B cell (primary cell): ENCODE measurements around the gene TMEM63A. TPM values are rescaled to one million over a fixed set of nuclear protein-coding genes. Genes with fewer than 3 reads are reported as not detected.

Experiments
- ATAC-seq: fragments of 200-7000 bp; cut with Tn5 transposase; one replicate; pipeline ENCODE4 v1.10.0; 2021; ENCODE audit warnings: low read depth, mild to moderate bottlenecking, moderate number of reproducible peaks, moderate library complexity
- CTCF ChIA-PET: fragments of 350-600 bp; sonication (Branson Sonifier 250); formaldehyde crosslinking; loops from one replicate; lab custom pipeline; 2021; ENCODE audit warnings: antibody characterized with exemption, inconsistent platforms; lab: Charles Lee
- POLR2A ChIA-PET: fragments of 350-600 bp; sonication (Branson Sonifier 250); formaldehyde crosslinking; loops from one replicate; lab custom pipeline; 2021; ENCODE audit warnings: antibody characterized with exemption; lab: Charles Lee
- DNase-seq: peaks from one replicate; pipeline ENCODE4 v3.0.0; 2013
- H2AFZ ChIP-seq: 2 replicates; pipeline ENCODE4 v1.6.1; 2012; ENCODE audit warnings: mild to moderate bottlenecking, low read depth, low read length; ENCODE audit not compliant: insufficient read depth, poor library complexity, severe bottlenecking
- H3K27ac ChIP-seq, 2 donors: 1 replicate in 1 of 2; 2 replicates in 1 of 2; pipeline ENCODE4 v1.5.1; 2012 to 2013; ENCODE audit warnings: low read length in 2 of 2, mild to moderate bottlenecking in 2 of 2, moderate library complexity in 1 of 2
- H3K27me3 ChIP-seq, 4 experiments: fragments of 200-600 bp in 1 of 4; sonication (generic) in 1 of 4; replicated peaks in 1 of 4; 1 replicate in 2 of 4; 2 replicates in 2 of 4; pipeline versions ENCODE4 v1.6.1 to v1.7.0; 2013 to 2016; ENCODE audit warnings: low read length in 3 of 4, mild to moderate bottlenecking in 2 of 4, mixed read lengths in 1 of 4, moderate library complexity in 1 of 4; ENCODE audit not compliant: insufficient read depth in 4 of 4, control insufficient read depth in 3 of 4; ENCODE audit errors: control extremely low read depth in 1 of 4
- H3K36me3 ChIP-seq, 2 experiments: replicated peaks in 1 of 2; 1 replicate in 1 of 2; 2 replicates in 1 of 2; pipeline versions ENCODE4 v1.6.1 to v1.7.1; 2013; ENCODE audit warnings: low read length in 1 of 2; ENCODE audit not compliant: insufficient read depth in 2 of 2, control insufficient read depth in 1 of 2; ENCODE audit errors: control extremely low read depth in 1 of 2, extremely low read depth in 1 of 2
- H3K4me1 ChIP-seq, 2 donors: fragments of 200-600 bp in 1 of 2; sonication (generic) in 1 of 2; 1 replicate in 1 of 2; 2 replicates in 1 of 2; pipeline versions ENCODE4 v1.5.1 to v1.6.1; 2013 to 2017; ENCODE audit warnings: low read length in 2 of 2; ENCODE audit not compliant: control insufficient read depth in 2 of 2, insufficient read depth in 2 of 2
- H3K4me2 ChIP-seq: replicated peaks from 2 replicates; pipeline ENCODE3; 2012; ENCODE audit warnings: mild to moderate bottlenecking, low read depth, low read length; ENCODE audit not compliant: poor library complexity, severe bottlenecking
- H3K4me3 ChIP-seq, 5 experiments: fragments of 200-600 bp in 1 of 5; sonication (generic) in 1 of 5; 1 replicate in 3 of 5; 2 replicates in 2 of 5; pipeline versions ENCODE4 v1.5.1 to v1.7.0; 2011 to 2016; ENCODE audit warnings: low read length in 4 of 5, mild to moderate bottlenecking in 4 of 5, low read depth in 2 of 5, control low read depth in 1 of 5, moderate library complexity in 1 of 5; ENCODE audit not compliant: insufficient read depth in 1 of 5; ENCODE audit errors: control extremely low read depth in 1 of 5, extremely low read depth in 1 of 5
- H3K79me2 ChIP-seq: fragments of 200-600 bp; sonication (generic); one replicate; pipeline ENCODE4 v1.6.0; 2016; ENCODE audit warnings: low read length; ENCODE audit not compliant: control insufficient read depth, insufficient read depth
- H3K9ac ChIP-seq: fragments of 200-600 bp; sonication (generic); 2 replicates; pipeline ENCODE4 v1.6.1; 2017; ENCODE audit warnings: mild to moderate bottlenecking, low read length, moderate library complexity
- H3K9me3 ChIP-seq, 3 donors: one replicate each; pipeline versions ENCODE4 v1.6.1 to v1.7.1; 2013; ENCODE audit warnings: low read length in 2 of 3; ENCODE audit not compliant: control insufficient read depth in 2 of 3, insufficient read depth in 1 of 3; ENCODE audit errors: control extremely low read depth in 1 of 3
- H4K20me1 ChIP-seq: 2 replicates; pipeline ENCODE4 v1.6.0; 2012; ENCODE audit warnings: mild to moderate bottlenecking, low read length; ENCODE audit not compliant: insufficient read depth, control insufficient read depth, poor library complexity, severe bottlenecking
- H3K27ac Mint-ChIP-seq: one replicate; pipeline ENCODE4 v1.8.0; 2021; ENCODE audit warnings: mixed read lengths
- H3K27me3 Mint-ChIP-seq: one replicate; pipeline ENCODE4 v1.8.0; 2021; ENCODE audit warnings: mixed read lengths
- H3K4me1 Mint-ChIP-seq: one replicate; pipeline ENCODE4 v1.8.0; 2021; ENCODE audit warnings: mixed read lengths
- H3K4me3 Mint-ChIP-seq: one replicate; pipeline ENCODE4 v1.8.0; 2021; ENCODE audit warnings: mixed read lengths
- H3K9me3 Mint-ChIP-seq: one replicate; pipeline ENCODE4 v1.8.0; 2022; ENCODE audit warnings: mixed read lengths; ENCODE audit not compliant: insufficient read depth
- CTCF ChIP-seq: fragments of 200-600 bp; IDR thresholded peaks from one replicate; pipeline ENCODE4 v1.8.0; 2022; ENCODE audit warnings: antibody characterized with exemption, mild to moderate bottlenecking
- EZH2 ChIP-seq: IDR thresholded peaks from 2 replicates; pipeline ENCODE4 v1.6.1; 2012; ENCODE audit warnings: borderline replicate concordance, low read depth, mild to moderate bottlenecking, moderate library complexity, low read length; ENCODE audit not compliant: insufficient read depth, poor library complexity, severe bottlenecking
- WGBS: methylation state at CpG from one replicate; pipeline ENCODE4 v1.1.5; 2013; ENCODE audit warnings: missing lambda C conversion rate; ENCODE audit not compliant: insufficient coverage; 5-methylcytosine and 5-hydroxymethylcytosine counted together
- intact Hi-C: fragments of 100-400 bp; cut with micrococcal nuclease; formaldehyde crosslinking; loops from one replicate; pipeline ENCODE4 v1.10.0; 2022
- polyA plus RNA-seq: library from polyadenylated mRNA; depleted of rRNA; stranded (reverse); fragments of >200 nt; gene quantifications from 2 replicates; pipeline ENCODE4 v1.2.3, GENCODE V29; 2012
- total RNA-seq, 2 donors: library from RNA; stranded (reverse); fragments of 120-200 nt in 1 of 2; gene quantifications; 1 replicate in 1 of 2; 2 replicates in 1 of 2; pipeline versions ENCODE4 v1.2.3 to v1.2.4, GENCODE V29; 2013 to 2022

Gene TMEM63A
- total and polyA plus RNA-seq, 2 donors (not counting 1 experiment from before 2014, with no cell fraction given), result 209 to 238 TPM

- H3K4me3 ChIP-seq, result no peak overlapping the region
- POLR2A ChIA-PET, result interaction anchor here (0.6 kb wide), 1 partner anchor 19 kb away, joined by 3 read pairs; no protein-coding TSS in a partner anchor
- no peaks in the 10 kb centered on the region for H3K4me1 Mint-ChIP-seq
Observed at GRCh38 chr1:225820522-225821120, 61.6 kb downstream of the TMEM63A start.

More at GRCh38 chr1:225820522-225821120, 61.6 kb downstream of the TMEM63A start:
- H3K36me3 ChIP-seq, result no peaks in the 10 kb centered on the region
- peaks cover 0 to 2% (median 0%) of the 10 kb centered on the region in 4 experiments for H3K27me3 ChIP-seq
- H3K27ac Mint-ChIP-seq, result no peak overlapping the region
- intact Hi-C loops, result no loop called here
- no peak overlapping the region for H3K4me3 Mint-ChIP-seq
- no peaks in the 10 kb centered on the region for H3K9me3 Mint-ChIP-seq
- H2AFZ ChIP-seq, result no peak overlapping the region
- no peak for ATAC-seq
- WGBS, result 100% methylated on average over 3 of the region's 5 CpGs
- H3K4me2 ChIP-seq, result no peak overlapping the region
- no peak for DNase-seq
- no peak for TF ChIP-seq EZH2
- TF ChIP-seq CTCF, result no peak
- no peak overlapping the region for H3K9ac ChIP-seq
- no peak overlapping the region for H3K27ac ChIP-seq
- no peaks in the 10 kb centered on the region for H3K79me2 ChIP-seq
- H3K4me1 ChIP-seq, result no peaks in the 10 kb centered on the region
- no peaks in the 10 kb centered on the region for H3K27me3 Mint-ChIP-seq
- no peaks in the 10 kb centered on the region for H4K20me1 ChIP-seq
- H3K9me3 ChIP-seq, result no peaks in the 10 kb centered on the region
- CTCF ChIA-PET, result no interaction called here
